MV-4-11 (cell line): ENCODE data around the gene ZP2.
"Not testable (repeated sequence)": the region's sequence is repeated elsewhere in the genome, so short reads cannot be mapped to it uniquely, and the experiment has no call there.

ENCODE experiments used
- DNase-seq: peaks from one replicate; lab custom pipeline; 2025; lab: John Stamatoyannopoulos, UW

Gene ZP2

DNA sequence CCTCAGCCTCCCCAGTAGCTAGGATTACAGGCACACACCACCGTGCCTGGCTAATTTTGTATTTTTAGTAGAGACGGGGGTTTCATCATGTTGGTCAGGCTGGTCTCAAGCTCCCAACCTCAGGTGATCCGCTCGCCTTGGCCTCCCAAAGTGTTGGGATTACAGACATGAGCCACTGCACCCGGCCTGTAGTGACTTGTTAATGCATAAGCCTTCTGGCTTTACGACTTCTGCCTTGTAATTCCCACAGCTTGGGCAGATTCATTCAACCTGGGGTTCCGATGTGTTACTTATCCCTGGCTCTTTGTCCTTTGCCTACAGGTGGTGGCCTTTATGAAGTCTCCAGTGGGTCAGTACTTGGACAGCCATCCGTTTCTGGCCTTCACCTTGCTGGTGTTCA, 41.3 kb downstream of the ZP2 start:
- DNase-seq = not testable (repeated sequence)

DNA sequence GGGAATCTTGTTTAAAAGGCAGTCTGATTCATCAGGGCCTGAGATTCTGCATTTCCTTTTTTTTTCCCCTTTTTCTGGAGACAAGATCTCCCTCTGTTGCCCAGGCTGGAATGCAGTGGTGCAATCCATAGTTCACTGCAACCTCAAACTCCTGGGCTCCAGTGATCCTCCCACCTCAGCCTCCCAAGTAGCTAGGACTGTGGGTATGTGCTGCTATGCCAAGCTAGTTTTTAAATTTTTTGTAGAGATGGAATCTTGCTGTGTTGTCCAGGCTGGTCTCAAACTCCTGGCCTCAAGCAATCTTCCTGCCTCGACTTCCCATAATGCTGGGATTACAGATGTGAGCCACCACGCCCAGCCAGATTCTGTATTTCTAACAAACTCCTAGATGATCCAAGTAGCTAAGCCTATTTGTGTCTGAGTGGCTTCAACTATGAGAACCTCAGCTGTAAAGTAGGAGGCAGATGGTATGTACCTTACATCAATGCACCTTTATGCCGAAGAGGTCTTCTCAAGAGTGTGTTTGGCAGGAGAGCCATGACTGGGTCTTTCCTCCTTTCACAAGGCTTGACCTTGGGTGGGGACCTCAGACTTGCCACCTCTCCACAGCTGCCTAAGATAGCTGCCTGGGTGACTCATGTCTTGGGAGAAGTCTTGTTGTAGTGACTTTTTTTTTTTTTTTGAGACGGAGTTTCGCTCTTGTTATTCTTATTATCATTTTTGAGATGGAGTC, 42.0 kb downstream of the ZP2 start:
- no peak for DNase-seq

DNA sequence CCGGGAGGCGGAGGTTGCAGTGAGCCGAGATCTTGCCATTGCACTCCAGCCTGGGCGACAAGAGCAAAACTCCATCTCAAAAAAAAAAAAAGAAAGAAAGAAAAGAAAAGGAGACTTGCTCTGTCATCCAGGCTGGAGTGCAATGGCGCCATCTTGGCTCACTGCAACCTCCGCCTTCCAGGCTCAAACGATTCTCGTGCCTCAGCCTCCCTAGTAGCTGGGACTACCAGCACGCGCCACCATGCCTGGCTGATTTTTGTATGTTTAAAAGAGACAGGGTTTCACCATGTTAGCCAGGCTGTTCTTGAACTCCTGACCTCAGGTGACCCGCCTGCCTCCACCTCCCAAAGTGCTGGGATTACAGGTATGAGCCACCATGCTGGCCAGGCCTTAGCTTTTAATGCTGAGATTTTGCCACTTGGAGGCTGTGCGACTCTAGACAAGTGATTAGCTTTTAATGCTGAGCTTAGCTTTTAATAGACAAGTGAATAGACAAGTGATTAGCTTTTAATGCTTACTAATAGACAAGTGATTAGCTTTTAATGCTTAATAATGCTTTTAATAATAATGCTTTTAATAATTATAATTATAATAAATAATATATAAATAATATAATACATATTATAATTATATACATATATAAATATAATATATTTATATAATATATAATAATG, 43.3 kb downstream of the ZP2 start:
- no peak for DNase-seq

DNA sequence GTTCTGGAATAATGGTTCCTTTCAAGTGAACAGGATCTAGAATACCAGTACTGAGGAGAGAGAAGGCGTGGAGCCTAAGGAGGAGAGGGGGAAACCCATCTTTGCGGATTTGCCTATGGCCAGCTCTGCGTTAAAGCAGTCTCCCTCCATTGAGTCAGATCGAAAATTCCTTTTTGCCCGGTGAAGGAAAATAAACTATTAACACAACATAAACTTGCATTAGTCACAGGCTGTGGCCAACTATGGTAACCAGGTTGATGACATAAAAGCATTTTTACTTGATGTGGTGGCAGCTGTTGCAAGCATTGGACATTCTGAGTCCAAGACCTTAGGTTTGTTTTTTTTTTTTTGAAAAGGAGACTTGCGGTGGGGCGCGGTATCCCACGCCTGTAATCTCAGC, 44.0 kb downstream of the ZP2 start:
- DNase-seq = no peak

GRCh38 chr16:21166561-21166961, 44.8 kb downstream of the ZP2 start:
- DNase-seq = no peak

DNA sequence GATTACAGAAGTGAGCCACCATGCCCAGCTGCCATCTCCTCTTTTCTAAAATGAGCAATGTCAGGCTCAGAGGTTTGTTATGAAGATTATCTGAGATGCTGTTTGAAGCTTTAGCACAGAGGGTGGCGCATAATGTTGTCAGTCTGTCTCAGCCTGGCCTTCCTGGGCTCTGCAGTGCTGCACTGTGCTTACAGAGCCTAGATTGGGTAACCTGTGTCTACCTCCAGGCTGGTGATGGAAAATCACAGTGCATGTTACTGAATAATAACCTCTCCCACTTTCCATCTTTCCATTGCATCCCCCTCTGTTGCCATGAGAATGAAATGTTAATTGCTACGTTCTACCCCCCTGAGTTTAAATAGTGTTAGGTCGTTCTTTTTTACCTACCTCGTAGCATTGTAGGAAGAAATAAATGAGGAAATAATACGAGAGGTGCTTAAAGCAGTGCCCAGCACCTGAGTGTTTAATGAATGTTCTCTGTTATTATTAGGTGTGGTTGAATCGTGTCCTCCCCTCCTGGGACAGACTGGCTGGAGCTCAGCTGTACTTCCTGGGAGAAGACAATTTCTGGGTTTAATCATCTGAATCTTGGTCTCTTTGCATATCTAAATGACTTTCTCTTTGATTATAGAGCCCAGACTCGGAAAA, 46.7 kb downstream of the ZP2 start:
- DNase-seq = no peak

- DNase-seq = no peak
Measured at GRCh38 chr16:21163576-21163975, 47.8 kb downstream of the ZP2 start.

DNA sequence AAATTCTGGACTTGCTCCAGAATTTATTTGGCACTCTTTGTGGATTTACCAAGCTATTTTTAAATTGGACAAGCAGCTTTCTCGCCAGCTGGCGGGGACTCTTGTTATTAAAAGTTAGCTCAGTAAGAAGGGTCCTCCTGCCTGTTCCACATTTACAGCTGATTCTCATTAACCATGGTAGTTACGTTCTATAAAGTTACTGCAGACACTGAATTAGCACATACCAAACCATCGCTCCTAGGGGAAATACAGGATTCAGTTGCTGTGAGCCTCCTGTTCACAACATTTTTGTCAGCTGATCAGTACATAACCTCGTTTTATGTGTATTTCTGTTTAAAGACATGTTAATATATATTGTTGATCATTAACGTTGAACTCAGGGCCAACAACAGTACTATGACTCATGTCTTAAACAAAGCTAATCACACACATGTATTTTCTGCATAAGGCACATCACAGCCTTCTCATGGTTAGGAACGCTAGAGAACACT, 48.7 kb downstream of the ZP2 start:
- DNase-seq = no peak

DNA sequence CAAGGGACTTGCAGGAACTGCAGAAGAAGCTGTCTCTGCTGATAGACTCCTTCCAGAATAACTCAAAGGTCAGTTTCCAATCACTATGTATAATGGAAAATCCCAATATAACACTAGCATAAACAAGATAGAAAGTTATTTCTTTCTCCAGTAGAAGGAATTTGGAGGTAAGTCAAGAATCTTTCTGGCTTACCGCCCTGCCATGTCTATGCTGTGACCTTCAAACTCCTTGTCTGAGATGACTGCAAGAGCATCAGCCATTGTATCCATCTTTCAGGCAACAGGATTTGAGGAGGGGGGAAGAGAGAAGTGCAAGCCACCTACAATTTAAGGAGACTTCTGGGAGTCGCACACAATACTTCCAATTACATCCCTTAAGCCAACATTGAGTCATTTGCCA, 50.2 kb downstream of the ZP2 start:
- no peak for DNase-seq

GRCh38 chr16:21160276-21160675, 51.1 kb downstream of the ZP2 start:
- DNase-seq = no peak

- DNase-seq = peak; percentile 27
Measured at GRCh38 chr16:21159281-21159951, 52.0 kb downstream of the ZP2 start.

DNA sequence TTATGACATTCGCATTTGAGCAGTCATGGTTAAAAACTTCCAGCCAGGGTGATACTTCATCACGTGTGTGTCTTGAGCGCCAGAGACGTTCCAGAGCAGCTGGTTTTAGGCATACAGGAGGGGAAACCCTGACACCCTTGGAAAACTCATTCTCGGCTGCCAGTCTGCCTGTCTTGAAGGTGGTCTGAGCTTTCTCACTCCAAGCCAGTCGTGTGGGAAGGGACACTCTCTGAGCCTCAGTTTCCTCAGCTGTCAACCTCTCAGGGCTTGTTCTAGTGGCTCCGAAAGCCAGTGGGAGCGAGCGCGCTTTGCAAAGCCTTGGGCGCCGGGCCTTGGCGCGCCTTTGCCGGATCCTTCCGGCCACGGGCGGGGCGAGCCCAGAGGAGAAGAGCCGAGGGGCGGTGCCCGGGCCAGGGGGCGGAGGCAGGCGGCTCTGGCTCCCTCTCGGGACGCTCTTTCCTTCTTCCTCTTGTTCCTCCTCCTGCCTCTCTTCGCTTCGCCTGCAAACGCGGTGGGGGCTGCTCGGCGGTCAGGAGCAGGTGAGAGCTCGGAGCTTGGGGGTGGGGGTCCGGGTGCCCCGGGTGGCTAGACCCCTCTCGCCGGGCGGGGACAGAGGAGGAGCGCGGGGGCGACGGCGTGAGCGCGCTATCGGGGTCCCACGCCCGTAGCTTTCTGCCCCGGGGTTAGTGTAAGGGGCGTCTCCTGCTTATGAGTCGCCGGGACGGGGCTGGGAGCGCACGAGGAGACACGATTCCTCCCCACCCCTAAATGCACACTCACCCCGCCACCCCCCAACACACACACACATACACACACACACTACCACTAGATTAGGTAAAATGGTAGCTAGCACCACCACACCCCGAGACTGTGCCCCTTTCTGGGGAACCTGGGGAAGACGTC, 52.9 kb downstream of the ZP2 start, which contains the start of gene LDAF1:
Gene LDAF1, plus strand, starts transcription at position 467 of the 903 bp plus-strand sequence. CDS start 2,509 bp downstream, outside the sequence.
- peak; percentile 72 for DNase-seq

GRCh38 chr16:21157632-21158031, 53.7 kb downstream of the ZP2 start:
- no peak for DNase-seq

DNA sequence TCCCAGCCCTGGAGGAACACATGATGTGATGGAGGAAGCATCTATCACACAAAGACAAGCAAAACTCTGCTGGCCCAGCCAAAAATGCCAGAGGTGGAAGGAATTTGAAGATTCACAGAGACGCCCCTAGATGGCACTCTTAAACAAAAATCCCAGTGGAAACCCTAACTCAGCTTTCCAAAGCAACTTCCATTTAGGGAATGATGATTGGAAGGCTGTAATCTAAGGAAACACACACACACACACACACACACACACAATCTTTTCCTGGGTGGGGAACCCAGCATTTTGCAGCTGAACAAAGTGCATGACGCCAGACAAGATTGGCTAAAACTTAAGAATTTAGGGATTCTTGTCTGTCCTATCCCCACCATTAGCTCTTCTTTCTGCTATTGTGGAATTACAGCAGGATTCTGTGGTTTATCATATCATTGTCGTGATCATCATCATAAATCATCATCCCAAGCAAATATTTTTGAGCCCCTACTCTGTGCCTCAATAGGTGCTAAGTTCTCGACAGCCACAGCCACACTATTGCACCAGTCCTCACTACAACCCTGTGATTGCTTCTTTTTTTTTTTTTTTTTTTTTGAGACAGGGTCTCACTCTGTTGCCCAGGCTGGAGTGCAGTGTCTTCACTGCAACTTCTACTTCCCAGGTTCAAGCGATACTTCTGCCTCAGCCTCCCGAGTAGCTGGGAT, 54.5 kb downstream of the ZP2 start:
- DNase-seq = peak; percentile 11

GRCh38 chr16:21156011-21156410, 55.4 kb downstream of the ZP2 start:
- not testable (repeated sequence) for DNase-seq

DNA sequence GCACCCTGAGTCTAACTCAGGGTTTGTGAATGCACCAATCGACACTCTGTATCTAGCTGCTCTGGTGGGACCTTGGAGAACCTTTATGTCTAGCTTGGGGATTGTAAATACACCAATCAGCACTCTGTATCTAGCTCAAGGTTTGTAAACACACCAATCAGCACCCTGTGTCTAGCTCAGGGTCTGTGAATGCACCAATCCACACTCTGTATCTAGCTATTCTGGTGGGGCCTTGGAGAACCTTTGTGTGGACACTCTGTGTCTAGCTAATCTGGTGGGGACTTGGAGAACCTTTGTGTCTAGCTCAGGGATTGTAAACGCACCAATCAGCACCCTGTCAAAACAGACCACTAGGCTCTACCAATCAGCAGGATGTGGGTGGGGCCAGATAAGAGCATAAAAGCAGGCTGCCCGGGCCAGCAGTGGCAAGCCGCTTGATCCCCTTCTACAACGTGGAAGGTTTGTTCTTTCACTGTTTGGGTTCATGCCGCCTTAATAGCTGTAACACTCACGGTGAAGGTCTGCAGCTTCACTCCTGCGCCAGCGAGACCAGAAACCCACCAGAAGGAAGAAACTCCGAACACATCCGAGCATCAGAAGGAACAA, 58.1 kb downstream of the ZP2 start:
- not testable (repeated sequence) for DNase-seq

DNA sequence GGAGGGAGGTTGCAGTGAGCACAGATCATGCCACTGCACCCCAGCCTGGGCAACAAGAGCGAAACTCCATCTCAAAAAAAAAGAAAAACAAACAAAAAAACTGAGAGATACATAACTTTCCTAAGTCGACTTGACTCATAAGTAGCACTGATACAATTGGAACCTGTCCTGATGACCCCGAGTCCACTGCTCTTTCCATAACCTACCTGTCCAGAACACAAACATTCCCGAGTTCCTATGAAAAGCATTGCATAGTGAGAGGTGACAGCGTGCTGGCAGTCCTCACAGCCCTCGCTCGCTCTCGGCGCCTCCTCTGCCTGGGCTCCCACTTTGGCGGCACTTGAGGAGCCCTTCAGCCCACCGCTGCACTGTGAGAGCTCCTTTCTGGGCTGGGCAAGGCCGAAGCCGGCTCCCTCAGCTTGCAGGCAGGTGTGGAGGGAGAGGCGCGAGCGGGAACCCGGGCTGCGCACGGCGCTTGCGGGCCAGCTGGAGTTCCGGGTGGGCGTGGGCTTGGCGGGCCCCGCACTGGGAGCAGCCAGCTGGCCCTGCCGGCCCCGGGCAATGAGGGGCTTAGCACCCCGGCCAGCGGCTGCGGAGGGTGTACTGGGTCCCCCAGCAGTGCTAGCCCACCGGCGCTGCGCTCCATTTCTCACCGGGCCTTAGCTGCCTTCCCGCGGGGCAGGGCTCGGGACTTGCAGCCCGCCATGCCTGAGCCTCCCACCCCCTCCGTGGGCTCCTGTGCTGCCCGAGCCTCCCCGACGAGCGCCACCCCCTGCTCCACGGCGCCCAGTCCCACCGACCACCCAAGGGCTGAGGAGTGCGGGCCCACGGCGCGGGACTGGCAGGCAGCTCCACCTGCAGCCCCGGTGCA, 59.0 kb downstream of the ZP2 start:
- not testable (repeated sequence) for DNase-seq

GRCh38 chr16:21150375-21151001, 60.9 kb downstream of the ZP2 start, which contains the start of gene DNAH3:
Gene DNAH3, minus strand, starts transcription at chr16:21150846. Its CDS starts 527 bp downstream, at chr16:21150319.
- peak; percentile 13 for DNase-seq
